GM21526 (cell line): Measurements from ENCODE around the gene ASIC2.

Source experiments
- ATAC-seq: cut with Tn5 transposase; IDR thresholded peaks from one replicate; pipeline ENCODE4 v1.9.1; 2021; ENCODE audit warnings: moderate library complexity; ENCODE audit not compliant: unreplicated experiment, low FRiP score

Gene ASIC2

DNA sequence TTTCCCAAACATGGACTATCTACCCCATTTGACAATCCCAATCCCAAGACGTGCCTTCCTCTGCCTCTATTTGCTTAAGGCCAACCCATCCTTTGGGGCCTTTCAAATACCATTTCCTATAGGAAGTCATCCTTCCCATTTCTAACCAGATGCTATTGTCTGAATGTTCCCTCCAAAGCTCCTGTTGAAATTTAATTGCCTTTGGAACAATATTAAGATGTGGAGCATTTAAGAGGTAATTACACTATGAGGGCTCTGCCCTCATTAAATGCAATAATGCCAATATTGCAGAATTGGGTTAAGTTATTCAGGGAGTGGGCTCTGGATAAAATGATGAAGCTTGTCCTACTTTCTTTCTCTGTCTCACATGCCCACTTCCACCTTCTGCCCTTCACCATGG lies 125.4 kb downstream of the ASIC2 start:
- no peak for ATAC-seq

DNA sequence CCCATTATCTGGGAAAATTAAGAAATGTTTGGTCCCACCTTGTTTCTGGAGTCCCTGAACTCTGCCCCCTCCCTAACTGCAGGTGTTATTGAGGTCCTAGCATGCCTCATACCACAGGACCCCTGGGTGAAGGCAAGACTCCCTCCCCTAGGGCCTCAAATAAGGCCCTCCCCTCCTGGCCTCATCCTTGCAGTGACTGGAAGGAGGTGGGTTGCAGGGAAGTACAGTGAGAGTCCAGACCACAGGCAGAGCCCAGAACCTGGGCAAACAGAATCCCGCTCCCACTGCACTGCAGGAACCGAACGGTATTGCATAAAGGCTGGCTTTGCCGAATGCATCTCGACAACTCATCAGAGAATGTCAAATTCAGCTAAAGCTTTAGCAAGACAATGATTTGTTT lies 126.6 kb downstream of the ASIC2 start:
- ATAC-seq: no peak

DNA sequence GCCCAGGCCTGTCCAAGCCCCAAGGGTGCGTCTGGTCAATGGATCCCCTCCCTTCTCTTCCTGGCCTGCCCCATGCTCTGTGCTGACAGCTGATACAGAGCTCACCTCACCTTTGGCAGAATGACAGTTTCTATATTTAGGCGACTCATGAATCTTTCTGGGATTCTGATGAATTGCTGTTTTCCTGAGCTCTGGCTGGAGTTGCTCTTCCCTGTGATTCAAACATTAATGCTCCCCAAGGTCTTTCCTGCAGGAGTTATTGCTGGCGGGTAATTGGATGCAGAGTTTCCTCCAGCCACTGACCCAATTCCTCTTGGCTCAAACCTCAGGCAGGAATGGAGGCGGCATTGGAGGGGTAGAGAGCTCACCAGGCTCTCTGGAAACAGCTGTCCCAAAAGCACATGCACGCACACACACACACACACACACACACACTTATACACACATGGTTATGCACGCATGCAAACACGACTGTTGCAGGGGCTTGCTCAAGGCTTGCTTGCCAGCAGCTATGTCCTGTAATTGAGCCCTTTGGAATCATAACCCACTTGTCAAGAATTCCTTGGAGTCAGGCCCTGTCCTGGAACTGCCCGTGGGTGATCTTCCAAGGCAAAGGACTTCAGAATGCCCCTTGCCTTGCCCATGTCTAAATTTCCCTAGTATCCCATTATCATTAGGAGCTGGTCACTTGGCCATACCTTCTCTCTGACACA lies 128.8 kb downstream of the ASIC2 start:
- ATAC-seq: no peak

DNA sequence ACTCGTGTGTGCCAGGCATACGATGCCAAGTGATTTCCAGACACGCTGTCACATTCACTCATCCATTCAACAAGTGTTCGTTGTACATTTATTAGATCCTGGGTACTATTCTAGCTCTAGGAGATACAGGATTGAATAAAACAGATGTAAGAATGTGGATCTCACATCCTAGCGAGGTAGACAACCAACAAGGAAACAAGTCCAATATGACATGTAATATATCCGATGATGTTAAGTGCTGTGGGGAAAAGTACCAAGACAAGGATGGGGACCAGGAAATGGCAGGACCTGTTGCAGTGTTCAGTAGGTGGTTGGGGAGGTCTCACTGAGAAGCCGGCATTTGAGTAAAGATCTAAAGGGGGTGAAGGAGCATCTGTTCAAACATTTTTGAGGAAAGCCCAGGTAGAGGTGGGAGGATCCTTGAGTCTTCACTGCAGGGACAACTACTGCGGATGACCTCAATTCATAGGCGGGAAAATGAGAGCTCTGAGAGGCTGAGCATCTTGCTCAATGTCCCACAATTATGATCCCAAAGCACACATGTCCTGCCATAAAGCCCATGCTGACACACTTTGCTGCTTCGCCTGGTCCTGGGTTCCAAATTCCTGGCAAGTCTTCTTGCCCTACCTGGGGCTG lies 129.4 kb downstream of the ASIC2 start:
- ATAC-seq: no peak

DNA sequence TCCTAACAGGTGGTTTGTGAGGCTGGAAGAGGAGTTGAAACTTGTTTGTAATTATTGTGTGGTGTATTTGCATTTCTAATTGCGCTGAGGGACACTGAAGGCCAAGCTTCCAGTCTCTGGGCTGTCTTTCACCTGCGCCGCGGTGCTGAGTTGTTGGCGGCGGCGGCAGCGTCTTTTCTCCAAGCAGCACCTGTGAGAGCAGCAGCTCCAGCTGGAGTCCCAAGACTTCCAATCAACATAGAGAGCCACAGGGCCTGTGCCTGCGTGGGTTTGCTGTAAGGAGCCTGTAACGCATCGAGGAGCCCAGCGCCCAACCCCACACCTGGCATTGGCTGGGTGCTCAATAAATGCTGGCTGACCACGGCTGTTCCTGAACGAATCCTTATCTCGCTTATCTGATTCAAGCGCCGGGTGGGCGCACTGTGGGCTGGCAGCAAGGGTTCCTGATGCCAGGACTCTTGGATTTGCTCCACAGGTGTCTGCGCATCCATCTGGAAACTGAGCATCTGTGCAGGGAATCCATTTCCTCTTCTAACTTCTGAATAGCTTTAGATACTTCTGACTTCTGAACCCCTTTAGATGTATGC lies 138.1 kb downstream of the ASIC2 start:
- ATAC-seq: no peak

DNA sequence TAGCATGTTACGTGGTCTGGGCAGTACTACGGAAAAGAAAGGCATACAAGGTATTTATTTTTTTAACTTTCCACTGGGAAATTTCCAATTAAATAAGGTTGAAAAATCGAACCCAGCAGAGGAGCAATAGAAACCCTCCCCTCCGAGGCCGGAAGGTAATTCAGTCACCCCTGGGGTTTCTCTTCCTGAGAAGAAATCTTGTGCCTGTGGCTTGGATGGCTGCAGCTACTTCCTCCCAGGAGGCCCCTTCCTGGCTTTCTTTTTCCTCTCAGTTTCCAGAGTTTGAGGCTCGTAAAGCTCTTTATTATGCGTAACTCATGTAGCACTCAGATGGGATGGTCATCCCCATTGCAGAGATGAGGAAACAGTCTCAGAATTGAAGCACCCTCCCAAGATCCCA lies 140.3 kb downstream of the ASIC2 start:
- no peak for ATAC-seq

DNA sequence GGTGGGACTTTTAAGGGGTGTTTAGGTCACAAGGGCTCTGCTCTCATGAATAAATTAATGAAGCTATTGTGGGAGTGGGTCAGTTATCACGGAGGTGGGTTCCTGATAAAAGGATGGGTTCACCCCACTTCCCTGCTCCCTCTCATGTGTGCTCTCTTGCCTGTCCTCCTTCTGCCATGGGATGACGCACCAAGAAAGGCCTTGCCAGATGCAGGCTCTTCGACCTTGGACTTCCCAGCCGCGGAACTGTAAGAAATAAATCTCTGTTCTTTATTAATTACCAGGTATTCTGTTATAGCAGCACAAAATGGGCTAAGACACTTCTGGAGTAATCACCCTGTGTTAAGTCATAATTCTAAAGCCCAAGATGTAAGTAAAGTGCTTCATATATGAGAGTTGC lies 141.5 kb downstream of the ASIC2 start:
- ATAC-seq: no peak

DNA sequence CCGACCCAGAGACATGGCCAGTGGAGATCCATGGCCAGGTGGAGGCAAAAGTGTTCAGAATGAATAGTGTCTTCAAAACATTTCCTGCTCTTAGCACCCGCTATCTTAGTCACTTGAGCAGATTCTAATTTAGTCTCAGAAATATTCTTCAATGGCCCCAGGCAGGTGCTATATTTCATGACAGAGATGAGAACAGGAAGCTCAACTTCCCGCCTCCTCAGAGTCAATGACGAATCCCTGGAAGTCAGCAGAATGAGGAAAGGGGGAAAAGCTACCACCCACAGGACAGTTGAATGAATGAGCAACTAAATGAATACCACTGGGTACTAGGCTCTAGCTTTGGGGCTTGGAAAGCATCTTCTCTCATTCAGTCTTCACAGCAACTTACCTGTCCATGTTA lies 147.2 kb downstream of the ASIC2 start:
- no peak for ATAC-seq

DNA sequence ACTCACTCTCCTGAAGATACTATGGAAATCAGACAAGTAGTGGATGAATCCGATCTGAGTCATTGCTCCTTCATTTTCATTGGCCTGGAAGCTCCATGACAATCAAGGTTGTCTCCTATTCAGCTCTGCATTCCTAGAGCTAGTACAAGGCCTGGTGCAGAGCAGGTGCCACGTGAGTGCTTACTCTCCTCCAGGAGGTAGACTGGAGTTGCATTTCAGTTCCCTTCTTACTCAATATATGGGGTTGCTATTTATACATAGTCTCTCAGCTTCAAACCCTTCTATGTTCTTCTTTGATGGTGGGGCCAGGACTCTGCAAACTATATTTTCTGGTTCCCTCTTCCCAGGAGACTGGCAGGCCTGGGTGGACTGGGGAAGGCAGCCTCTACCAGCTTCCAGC lies 148.3 kb downstream of the ASIC2 start:
- ATAC-seq: no peak

DNA sequence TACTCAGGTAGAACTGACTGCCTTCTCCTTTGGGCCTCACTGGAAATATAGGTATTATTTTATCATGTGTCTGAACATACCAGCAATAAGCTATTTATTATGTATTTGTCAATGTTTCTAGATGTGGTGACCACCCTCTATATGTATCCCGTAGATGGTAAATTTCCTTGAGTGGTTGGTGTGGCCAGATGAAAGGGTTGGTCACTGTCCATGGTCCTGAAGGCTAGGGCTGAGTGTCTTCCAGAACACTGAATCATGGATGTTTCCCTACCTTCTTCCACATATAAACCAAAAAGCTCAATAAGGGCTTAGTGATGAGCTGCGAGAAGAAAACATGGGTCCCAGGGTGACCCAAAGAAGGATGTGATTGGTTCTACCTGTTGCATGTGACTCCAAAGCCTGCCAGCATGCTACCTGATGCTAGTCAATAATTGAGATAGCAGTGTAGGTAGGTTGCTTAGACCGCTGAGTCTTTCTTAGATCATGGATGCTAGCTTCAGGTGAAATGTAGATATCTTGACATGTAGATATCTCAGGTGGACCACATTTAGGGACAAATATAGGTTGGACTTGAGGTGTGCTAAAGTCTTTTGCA lies 150.3 kb downstream of the ASIC2 start:
- ATAC-seq: no peak

DNA sequence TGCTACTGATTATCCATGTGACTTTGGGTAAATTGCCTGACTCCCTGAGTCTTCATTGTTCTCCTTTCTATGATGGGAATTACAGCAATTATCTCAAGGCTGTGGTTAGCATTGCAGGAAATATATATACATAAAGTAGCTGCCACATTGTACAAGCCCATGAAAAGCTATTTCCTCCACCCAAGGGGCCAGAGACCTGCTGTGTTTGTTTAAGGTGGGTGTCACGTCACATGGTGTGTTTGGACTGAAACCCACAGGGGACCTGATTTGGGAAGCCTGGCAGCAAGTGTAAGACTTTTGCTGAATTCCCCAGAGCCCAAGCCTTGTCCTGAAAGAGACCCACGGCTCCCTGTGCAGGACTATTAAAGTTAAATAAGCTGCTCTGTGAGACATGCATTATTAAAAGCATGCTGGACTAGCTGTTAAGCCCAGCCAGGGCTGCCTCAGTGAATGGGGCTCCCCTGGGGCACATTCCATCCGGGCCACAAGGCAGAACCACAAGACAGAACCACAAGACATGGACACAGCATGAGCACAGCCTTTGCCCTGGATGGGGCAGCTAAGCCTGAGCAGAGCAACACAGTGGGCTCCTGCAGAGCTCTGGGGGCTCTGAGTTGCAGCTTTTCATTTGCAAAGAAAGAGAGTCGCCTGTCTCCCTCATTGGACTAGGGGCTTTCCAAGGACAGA lies 152.5 kb downstream of the ASIC2 start:
- no peak for ATAC-seq

DNA sequence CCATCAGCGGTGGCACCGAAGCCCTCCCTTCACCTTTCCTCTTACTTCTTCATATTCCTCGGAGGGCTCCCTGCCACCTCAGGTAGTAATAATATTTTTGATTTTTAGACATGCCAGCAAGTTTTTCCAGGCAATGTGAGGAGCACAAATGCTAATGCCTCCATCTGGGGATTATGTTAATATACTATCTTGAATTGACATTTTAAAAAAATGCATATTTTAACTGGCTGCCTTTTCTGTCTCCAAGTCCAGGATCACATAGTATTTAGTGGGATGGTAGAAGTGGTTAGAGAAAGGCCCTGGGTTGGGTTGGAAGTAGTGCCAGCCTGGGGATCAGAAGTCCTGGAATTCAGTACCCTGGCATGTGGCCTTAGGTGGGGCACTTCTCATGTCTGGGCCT lies 154.5 kb downstream of the ASIC2 start:
- ATAC-seq: no peak

DNA sequence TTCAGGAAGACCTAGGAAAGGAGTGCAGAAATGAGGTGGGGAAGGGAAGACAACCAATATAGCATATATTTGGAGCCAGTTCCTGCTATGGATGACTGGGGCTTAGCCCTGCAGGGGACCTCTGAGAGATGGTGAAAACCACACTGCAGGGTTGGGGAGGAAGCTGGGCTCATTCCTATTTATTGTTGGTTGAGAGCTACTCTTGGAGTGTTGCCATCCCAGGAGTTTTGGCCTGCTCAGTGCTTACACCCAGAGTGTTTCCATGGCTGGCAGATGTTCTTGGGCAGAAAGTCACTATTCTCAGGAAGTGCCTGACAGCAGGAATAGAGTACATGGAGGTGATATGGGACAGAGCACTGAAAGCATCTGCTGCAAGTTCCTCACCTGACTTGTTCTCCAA lies 155.7 kb downstream of the ASIC2 start:
- ATAC-seq: no peak

DNA sequence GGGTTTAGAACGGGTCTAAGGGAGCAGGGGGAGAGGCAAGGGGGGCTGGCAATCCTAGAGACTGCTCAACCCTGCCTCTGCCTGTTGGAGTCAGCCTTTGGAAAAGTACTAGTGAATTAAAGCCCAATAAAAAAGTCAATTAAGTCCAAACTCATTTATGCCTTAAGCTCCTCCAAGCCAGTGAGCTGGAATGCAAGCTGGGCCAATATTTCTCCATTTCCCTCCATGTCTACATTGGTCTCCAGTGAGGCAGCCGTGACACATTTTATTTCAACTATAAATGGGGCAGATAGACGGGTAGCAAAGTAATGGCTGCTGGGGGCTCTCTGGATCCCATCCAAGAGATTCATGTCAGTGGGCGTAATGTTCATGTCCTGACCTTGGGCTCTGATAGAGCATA lies 157.4 kb downstream of the ASIC2 start:
- no peak for ATAC-seq

DNA sequence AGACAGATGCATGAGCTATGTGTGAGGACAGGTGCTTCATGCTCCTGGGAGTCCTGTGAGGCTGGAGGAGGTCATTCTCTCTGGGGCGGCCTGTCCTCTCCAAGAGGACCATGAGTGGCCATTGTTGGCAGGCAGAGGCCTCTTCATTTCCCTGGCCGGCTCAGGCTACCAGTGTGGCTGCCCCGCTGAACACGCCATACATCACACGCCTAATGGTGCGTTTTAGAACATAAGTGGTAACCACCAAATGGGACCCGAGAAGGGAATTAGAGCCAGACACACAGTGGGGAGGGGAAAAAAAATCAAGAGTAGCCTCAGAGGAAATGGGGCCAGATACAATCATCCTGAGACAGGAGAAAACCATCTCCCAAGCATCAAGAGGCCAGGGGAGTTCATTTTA lies 161.5 kb downstream of the ASIC2 start:
- ATAC-seq: no peak

DNA sequence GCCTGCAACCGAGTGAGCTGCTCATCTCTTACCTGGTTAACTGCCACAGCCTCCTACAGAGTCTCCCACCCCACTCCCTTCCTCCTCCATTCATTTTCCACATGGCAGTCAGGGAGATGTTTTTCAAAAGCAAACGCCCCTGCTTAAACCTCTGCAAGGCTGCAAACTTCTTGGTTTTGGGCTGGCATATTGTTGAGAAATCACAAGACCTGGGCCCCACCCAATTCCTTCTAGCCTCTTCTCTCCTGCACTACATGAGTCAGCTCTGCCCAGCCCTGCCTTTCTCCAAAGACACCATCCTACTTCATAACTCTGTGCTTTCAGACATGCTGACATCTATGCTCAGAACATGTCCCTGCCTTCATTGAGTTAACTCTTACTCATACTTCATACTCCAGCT lies 165.4 kb downstream of the ASIC2 start:
- no peak for ATAC-seq

DNA sequence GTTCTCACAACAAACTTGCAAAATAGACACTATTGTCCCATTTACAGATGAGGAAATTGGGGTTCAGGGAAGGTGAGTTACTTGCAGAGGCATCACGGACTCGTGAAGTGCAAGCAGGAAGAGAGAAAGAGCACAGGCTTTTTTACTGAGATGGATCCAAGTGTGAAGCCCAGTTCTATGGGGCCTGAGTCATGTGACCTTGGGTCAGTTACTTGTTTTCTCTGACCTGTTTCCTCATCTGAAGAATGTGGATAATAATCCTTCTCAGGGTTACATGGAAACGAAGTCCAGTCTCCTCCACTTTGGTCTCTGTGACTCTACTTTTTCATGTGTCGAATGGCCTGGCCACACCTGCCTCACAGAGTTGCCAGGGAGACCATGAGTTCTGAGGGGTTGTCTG lies 167.0 kb downstream of the ASIC2 start:
- no peak for ATAC-seq

DNA sequence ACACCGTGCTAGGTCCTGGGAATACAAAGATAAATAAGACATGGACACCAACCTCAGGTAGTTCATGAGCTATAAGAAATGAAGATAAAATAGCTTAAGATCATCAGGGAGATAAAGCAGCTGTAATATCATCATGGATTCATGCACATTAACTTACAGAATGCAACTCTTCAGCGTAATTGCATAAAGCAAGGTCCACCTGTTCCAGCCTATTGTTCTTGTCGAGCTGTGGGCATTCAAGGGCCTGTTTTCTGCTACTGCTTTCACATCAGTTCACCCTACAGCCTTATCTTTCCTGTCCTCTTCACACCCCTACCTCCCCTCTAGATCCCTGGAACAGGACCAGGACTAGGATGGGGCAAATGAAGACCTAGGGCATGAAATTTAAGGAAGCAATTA lies 167.5 kb downstream of the ASIC2 start:
- ATAC-seq: no peak

DNA sequence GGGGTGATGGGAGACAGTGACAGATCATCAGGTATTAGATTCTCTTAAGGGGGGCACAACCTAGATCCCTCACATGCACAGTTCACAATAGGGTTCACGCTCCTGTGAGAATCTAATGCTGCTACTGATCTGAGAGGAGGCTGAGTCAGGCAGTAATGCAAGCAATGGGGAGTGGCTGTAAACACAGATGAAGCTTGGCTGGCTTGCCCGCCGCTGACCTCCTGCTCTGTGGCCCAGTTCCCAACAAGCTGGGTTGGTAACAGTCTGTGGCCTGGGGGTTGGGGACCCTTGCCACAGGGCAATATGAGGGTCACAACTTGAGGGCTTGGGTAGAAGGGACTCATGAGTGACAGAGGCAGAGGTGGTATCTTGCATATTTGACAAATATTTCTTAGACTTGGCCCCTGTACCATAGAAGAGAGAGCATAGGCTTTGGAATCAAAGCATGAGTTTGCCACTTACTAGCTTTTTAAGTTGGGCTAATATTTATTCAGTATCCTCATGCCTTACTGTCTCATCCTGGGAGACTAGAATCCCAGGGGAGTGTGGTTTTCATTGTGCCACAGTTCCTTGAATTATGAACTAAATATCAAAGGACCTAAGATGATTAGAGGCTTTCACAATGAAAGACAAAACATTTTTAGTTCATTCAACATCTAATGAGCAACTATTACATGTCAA lies 168.1 kb downstream of the ASIC2 start:
- no peak for ATAC-seq

DNA sequence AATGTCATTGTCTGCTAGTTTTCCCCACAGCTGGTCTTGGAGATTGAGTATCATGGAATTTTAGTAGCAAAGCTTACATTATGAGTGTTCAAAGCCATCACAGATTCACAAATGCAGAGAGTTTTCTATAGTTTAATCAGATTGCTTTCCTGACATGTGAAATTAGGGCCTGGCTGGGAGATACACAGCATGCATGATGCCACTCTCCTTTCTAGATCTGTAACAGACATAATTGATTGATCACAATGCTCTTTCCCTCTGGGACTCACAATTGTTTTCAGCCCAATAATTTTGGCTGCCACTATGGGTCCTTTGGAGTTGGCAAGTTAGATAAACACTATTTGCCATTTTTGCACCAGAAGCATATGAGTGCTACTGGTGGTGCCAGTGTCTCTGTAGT lies 168.9 kb downstream of the ASIC2 start:
- ATAC-seq: no peak

DNA sequence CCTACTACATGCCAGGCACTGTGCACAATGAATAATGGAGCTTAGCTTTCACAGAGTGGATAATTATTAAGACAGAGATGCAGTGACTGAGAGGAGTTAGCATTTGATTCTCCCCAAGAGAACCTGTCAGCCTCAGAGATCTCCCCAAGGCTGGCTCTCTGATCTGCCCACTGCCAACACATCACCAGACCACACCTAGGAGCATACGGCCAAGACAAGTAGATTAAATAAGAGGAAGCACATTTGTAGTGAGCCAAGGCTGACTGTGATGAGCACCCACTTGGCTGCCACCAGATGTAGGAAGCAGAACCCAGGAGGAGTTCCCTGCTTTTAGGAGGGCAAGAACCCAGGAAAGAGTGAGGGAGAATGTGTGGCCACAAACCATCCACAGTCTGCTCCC lies 171.3 kb downstream of the ASIC2 start:
- no peak for ATAC-seq
